Middle frontal gyrus (tissue), 1 donor: Measurements from ENCODE around the gene WRAP73.
"Not testable (repeated sequence)": the region's sequence is repeated elsewhere in the genome, so short reads cannot be mapped to it uniquely, and the experiment has no call there.

Experiments used
- DNase-seq: peaks from one replicate; pipeline ENCODE4 v3.0.0-alpha.2; 2015; ENCODE audit warnings: low spot score; ENCODE audit errors: extremely low spot score

Gene WRAP73

DNA sequence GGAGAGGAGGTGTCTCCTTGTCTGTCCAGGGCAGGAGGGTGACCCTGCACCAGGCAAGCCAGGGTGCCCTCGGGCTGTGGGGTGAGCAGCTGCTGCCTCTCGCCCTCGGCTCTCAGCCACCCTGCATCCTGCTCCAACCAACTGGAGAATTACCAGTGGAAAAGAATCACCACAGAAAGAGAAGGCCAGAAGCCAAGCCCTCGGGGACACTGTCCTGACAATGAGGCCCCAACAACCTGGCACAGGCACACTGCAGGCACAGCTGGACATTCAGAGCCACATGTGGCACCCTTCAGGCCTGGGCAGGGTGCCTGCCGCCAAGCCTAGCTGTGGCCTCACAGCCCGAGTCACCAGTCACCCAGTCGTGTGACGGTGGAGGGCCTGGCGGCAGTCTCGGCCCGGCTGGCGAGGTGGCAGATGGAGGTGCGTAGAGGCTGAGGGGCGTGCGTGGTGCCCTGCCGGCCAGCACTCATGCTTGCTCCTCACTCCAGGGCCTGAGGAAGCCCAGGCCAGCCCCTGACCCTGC is 50.6 kb downstream of the WRAP73 start:
- DNase-seq = no peak

DNA sequence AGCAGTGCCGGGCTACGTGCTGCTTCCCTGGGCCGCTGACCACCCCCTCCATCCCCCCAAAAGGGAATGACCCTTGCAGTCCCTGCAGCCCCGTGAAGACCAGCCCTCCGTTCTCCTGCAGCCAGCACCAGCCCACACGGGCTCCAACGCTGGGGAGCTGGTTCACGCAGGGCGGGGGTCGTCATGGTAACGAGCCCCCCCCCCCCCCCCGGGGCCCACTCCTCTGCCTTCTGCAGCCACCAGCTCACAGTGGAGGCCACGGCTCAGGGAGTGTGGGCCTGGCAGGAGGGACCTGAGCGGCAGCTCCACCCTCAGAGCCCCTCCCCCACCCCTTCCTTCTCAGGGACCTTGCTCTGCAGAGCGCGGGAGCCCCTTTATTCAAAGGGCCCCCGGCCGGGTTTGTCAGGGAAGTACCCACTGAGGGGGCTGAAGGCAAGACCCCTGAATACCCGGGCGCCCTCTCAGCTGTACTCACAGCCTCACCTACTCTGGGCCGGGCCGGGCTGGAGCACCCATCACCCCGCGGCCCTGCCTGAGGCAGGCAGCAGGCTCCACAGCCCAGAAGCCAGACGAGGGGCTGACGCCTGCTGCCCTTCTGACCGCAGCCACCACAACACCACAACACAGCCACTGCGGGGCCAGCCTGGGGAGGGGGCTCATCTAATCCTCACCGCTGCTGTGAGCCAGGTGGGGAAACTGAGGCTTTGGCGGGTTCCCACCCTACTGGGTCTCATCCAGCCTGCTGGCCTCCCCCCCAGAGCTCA is 51.2 kb downstream of the WRAP73 start:
- no peak for DNase-seq

DNA sequence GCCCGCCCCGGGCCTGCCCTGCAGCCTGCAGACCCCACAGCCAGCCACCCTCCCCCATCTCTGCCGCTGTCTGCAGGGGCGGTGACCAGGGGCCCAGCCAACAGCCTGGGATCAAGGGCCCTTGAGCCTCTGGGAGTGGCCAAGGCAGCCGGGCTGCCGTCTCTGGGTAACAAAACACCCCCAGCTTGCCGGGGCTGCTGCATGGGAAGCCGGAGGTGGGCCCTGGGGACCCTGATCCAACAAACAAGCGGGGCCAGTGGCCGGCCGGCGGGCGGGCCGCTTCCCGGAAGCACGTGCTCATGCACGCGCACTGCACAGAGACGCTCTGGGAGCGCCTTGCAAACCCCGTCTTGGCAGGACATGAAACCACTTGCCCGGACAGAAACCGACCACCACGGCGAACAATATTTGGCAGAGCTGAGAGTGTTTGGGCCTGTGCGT is 51.8 kb downstream of the WRAP73 start:
- DNase-seq = no peak

DNA sequence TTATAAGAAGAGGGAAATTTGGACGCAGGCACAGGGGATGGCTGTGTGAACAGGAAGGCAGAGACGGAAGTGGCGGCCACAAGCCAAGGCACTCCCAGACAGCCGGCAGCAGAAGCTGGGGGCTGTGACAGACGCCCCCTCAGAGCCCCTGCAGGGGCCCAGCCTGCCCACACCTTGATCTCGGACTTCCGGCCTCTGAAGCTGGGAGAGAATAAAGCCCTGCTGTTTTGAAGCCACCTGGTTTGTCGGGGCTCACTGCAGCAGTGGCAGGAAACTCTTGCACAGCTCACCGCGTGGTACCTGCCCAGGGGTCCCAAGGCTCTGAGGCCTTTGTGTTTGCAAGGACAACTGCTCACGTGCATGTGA is 52.3 kb downstream of the WRAP73 start:
- no peak for DNase-seq

DNA sequence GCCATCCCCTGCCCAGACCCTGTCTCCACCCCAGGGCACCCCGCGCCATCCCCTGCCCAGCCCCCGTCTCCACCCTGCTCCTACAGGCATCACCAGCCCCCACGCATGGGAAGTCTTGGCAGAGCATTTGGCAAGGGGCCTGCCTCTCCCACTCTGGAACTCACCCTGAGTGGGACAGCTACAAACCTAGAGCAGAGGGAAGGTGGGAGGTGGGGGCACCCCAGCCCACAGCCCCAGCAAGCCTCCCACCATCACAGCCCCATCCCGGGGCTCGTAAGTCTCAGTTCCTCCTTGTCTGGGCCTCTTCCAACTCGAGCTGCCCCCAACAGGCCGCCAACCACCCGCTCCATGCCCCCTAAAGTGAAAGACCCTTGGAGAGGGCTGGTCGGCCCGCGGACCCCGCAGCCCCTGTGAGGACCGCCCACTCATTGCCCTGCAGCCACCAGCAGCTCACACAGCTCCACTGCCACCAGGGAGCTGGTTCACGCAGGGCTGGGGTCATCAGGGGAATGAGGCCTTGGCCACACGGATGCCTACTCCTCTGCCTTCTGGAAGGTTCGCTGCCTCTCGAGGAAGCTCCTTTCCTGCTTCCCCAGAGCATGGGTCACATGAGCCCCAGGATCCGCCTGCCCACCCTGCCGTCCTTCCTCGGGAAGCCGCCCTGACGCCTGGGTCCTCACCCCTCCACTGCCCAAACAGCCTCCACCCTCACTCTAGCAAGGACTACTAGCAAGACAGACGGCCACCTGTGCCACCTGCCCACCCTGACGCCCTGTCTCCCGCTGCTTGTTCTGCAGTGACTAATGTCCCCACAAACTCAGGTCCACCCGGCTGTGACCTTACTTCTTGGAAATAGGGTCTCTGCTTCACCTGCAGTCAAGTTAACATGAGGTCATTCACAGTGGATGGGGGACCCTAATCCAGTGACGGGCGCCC is 53.0 kb downstream of the WRAP73 start:
- DNase-seq = no peak

DNA sequence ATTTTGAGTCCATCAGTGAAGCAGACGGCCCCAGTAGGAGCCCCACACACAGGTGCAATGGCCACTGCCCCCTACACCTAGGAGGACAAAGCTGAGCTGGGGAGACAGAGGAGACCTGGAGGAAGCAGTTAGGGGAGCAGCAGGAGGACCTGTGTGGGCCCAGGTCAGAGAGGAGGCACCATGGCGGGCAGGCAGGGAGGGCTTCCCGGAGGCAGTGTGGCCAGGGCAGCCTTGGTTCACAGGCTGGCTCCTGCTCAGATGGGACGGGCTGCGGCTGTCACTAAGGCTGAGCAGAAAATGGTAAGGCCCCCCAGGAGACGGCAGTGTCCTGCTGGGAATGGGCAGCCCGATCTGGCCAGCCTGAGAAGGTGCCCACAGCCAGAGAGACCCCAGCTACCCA is 54.0 kb downstream of the WRAP73 start:
- DNase-seq = no peak

DNA sequence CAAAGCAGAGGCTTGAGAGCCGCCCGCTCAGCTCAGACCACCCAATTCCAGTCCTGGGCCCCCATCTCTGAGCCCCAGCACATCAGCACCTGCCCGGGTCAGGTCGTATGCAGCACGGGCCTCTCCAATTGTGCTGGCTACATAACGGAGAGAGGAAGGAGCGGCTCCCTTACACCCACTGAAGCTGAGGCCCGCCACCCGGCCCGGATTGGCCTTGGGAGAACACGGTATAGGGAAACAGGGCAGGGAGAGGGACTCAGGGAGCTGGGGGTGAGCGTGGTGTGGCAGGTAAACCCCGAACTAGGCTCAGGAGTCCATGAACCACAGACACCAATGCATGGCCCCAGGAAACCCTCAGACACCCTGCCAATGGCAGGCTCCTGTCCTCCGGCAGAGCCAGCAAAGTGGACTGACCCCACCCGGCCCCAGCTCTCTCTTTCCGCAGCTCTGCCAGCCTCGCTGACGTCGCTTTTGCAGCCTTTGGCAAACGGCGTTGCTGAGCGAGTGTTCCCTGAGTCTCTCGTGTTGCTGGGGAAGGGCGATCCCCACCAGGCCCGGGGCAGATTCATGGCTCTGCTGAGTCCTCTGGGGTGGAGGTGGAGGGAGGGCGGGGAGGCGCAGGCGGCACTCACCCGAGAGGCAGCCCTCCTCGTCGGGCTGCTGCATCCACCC is 55.1 kb downstream of the WRAP73 start:
- no peak for DNase-seq

DNA sequence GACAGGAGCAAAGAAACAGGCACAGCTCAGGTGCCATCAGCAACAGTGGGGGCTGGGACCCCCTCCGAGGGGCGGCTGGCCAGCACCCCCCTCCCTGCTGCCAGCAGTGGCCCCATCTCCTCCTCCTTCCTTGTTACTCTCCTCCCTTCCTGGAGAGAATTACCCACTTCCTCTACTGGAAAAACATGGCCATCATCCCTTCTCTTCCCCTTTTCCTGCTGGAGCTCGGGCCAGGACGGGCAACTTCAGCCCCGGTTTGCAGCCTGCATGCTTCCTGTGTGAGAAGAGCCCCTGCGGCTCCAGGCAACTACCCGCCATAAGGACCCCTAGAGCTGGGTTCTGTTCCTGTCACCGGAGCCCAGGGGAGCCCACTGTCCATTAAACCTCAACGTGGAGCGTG is 56.2 kb downstream of the WRAP73 start:
- no peak for DNase-seq

DNA sequence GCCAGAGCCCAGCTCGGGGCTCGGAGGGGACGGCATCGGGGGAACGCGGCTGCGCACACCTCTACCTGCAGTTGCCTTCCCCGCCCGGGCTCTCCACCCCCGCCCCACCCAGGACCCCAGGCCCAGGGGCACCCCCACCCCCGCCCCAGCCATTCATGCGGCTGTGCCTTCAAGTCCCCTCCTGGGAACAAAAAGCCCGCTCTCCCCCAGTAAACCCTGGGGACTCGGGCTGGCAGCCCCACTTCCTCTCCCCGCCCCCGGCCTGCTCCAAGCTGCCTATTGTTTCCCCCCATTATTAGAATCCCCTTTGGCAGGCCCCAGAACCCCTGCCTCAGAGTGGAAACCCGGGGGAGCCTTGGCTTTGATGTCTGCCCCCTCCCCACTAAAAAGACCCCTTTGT is 56.6 kb downstream of the WRAP73 start:
- no peak for DNase-seq

DNA sequence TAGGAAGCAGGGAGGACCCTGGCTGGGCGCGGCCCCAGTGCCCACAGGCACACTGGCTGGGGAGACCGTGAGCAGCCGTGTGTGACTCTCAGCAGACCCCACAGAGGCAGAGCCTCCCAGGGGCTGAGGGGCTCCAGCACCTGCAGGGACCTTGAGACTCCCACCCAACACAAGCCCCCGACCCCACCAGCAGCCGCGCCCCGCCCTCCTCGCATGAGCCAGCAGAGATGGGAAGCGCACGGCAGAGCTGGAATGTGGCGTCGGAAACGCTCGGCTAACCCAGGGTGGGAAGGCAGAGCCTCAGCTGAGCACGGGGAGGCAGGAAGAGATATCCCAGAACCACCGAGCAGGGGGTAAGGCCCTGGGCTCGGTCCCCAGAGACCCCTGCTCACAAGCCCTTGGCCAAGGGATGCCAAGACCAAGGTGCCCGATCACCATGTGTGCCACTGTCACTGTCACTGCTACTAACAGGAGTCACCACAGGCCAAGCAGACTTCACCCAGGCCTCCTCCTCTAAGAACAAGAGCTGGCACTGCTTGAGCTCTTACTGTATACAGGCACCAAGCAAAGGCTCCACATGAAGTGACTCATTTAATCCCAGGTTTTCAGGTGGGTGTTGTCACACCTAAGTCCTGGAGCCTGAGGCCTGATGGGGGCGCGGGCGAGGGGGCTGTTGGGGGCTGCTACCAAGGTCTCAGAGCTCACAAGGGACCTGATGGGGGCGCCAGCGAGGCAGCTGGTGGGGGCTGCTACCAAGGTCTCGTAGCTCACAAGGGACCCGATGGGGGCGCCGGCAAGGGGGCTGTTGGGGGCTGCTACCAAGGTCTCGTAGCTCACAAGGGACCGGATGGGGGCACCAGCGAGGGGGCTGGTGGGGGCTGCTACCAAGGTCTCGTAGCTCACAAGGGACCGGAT is 58.7 kb downstream of the WRAP73 start:
- DNase-seq = no peak

DNA sequence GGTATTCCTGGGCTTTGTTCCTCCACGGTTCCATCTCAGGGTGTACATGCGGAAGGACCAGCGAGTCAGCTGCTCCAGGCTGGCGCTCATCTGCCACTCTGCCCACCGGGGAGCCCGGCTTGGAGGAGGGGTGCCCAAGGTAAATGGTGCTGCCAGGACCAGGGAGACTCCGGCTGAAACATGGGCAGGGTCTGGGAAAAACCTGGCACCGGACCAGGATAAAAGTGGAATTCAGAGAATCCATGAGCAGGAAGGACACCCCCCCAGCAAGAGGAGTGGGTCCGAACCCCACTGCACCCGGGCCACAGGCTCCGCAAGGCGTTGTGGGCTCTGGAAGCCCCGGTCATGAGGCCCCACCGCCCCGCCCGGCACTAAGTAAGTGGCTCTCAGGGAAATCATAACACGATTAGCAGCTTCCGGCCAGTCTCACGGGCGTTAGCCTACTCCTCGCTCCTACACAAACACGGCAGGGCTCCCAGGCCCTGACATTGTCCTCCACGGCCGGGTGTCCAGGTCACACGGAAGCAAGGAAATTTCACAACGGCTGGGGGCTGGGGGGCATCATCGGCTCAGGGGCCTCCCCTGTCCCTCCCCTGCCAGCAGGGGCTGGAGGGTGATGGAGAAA is 59.7 kb downstream of the WRAP73 start:
- DNase-seq = no peak

DNA sequence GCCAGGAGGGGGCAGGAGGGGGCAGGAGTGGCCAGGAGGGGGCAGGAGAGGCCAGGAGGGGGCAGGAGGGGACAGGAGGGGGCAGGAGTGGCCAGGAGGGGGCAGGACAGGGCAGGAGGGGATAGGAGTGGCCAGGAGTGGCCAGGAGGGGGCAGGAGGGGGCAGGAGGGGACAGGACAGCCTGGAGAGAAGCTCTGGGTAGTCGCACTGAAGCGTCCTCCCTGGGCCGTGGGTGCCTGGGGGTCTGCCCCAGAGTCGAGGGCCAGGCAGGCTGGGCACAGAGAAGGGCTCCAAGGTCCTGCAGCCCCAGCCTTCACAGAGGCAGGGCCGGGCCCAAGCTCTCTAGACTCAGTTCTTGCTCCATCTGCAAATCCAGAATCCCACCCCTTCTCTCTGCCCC is 61.5 kb downstream of the WRAP73 start:
- no peak for DNase-seq

DNA sequence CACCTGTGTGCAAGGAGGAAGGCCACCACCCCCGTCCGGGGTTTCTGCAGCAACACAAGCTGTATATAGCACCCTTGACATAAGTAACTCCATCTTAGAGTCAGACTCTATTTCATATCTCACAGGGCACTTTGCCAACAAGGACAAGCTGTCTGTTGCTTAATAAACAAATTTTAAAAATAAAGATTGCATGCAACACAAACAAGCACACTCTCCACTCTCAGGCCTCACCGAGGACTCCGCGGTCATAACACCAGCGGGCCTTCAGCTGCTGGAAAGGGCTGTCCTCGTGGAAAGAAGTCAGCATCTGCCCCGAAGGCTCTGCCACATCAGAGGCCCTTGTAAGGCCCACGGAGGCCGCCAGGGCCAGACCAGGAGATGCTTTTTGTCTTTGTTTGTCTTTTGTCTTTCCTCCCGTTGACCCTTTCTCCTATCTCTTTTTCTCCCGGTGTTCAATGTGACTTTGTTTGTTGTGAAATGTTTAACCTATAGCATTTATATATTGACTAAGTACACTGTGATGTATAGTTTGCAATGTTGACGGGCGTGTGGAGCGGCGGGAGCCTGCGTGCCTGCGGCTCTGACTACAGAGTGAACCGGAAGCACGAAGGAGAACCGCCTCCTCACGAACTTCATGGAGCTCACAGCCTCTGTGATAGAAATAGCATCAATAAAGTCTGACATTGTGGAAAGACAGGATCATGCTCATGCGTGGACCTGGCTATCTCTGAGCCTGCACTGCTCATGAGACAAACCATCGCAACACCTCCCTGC is 62.7 kb downstream of the WRAP73 start:
- no peak for DNase-seq

DNA sequence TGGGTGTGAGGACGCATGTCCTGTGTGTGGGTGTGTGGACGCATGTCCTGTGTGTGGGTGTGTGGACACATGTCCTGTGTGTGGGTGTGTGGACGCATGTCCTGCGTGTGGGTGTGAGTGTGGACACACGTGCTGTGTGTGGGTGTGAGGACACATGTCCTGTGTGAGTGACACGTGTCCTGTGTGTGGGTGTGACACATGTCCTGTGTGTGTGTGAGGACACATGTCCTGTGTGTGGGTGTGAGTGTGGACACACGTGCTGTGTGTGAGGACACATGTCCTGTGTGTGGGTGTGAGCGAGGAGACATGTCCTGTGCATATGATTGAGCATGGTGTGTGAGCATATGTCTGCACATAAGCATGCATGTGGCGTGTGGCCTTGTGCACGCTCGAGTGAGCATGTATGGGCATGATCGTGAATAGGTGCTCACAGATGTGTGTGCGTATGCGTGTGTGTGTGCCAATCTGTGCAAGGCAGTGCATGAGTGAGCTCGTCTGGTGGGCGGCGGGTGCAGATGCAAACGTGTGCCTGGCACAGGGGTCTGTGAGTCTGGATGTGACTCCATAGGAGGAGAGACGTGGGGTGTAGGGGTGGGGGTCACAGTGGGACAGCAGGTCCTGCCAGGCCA is 63.8 kb downstream of the WRAP73 start:
- DNase-seq = no peak

DNA sequence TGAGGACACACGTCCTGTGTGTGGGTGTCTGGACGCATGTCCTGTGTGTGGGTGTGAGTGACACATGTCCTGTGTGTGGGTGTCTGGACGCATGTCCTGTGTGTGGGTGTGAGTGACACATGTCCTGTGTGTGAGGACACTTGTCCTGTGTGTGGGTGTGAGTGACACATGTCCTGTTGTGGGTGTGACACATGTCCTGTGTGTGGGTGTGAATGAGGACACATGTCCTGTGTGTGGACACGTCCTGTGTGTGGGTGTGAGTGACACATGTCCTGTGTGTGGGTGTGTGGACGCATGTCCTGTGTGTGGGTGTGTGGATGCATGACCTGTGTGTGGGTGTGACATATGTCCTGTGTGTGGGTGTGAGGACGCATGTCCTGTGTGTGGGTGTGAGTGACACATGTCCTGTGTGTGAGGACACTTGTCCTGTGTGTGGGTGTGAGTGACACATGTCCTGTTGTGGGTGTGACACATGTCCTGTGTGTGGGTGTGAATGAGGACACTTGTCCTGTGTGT is 64.5 kb downstream of the WRAP73 start:
- DNase-seq = not testable (repeated sequence)

DNA sequence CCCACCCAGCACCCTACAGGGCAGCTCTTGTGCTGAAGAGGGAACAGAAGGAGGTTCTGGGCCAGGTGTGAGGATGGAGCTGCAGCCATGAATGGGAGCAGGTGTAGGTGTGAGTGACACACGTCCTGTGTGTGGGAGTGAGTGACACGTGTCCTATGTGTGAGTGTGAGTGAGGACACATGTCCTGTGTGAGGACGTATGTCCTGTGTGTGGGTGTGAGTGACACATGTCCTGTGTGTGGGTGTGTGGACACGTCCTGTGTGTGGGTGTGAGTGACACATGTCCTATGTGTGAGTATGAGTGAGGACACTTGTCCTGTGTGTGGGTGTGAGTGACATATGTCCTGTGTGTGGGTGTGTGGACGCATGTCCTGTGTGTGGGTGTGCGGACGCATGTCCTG is 65.0 kb downstream of the WRAP73 start:
- no peak for DNase-seq

DNA sequence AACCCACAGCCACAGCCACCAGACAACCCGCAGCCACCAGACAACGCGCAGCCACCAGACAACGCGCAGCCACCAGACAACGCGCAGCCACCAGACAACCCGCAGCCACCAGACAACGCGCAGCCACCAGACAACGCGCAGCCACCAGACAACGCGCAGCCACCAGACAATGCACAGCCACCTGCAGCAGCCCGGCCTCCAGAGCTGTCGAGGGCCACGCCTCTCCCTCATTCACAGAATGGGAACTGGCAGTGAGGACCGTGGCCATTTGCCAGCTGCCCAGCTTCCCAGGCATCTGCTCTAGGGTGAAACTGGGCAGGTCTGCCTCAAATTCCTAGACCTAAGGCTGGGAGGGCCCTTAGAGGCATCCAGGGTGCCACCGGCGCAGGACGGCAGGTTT is 66.2 kb downstream of the WRAP73 start:
- not testable (repeated sequence) for DNase-seq

DNA sequence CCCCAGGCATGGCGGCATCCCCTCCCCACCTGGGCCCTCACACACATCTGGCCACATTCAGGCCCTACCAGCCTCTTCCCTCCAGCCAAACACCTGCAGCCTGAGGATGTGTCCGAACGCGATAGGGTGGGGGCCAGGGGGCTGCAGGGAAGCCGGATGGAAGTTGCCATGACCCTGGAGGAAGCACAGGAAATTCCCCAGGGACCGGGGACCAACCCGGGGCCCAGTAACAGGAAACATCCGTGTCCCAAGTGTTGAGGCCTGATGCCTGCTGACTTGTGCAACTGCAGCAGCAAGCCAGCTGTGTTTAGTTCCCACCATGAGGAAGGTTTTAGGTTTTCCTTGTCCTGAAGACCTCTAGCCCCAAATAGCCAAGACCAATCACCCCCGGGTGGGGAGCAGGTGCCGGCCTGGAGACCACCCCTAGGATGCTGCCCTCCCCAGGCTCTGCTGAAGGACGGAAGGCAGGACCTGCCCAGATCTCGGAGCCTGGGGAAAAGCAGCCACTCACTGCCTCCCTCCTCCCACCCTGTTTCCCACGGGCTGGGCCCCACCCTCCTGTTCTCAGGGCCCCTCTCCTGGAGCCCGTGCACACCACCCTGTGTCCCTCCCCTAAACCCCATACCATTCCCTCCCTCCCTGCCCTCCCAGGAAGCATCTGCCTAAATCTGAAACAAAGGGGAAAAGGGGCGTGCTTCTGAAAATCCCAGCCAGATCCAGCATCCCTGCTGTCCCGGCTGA is 68.4 kb downstream of the WRAP73 start:
- no peak for DNase-seq
